Measurements from ENCODE around the gene GTF2A1L. TPM values are rescaled to one million over a fixed set of nuclear protein-coding genes. Genes with fewer than 3 reads are reported as not detected.
A peak's percentile ranks its signal among the peaks of the same experiment; 100 is the strongest.

The GTF2A1L gene, protein sequence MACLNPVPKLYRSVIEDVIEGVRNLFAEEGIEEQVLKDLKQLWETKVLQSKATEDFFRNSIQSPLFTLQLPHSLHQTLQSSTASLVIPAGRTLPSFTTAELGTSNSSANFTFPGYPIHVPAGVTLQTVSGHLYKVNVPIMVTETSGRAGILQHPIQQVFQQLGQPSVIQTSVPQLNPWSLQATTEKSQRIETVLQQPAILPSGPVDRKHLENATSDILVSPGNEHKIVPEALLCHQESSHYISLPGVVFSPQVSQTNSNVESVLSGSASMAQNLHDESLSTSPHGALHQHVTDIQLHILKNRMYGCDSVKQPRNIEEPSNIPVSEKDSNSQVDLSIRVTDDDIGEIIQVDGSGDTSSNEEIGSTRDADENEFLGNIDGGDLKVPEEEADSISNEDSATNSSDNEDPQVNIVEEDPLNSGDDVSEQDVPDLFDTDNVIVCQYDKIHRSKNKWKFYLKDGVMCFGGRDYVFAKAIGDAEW
- total RNA-seq: not detected

DNA sequence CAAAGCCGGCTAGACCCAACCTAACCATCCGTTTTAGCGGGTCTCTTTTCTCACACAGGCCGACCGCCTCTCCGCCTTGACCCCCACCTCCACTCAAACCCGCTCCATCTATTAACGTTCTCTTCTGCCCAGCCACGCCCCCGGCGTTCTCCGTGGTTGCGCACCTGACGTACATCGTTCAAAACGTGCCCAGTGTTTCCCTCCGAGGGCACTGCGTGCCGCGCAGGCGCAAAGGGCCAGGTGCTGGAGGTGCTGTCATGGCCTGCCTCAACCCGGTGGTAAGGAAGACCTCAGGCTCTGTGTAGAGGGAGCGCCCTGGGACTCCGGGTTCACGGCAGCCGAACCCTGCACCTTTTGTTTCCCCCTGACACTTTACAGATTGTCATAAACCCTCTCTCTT lies at the start of gene GTF2A1L:
Gene GTF2A1L, plus strand, starts transcription at position 239 of the 400 bp plus-strand sequence. Its CDS starts 19 bp downstream, at position 258.
- Mint-ChIP-seq H3K4me1 (no peaks in the 10 kb centered on the region), H3K36me3 (ENCODE audit: low read depth) (no peaks in the 10 kb centered on the region), H3K4me3 (no peak within 1 kb of the TSS), H3K9me3 (ENCODE audit: low read depth) (peaks cover 3% of the 10 kb centered on the region), H3K27ac (no peak within 1 kb of the TSS), H3K27me3 (peaks cover 4% of the 10 kb centered on the region)
- no peak for DNase-seq
- no peak for ATAC-seq
- ChIA-PET POLR2A (no interaction called here), CTCF (no interaction called here)
- intact Hi-C loops (cut with DNase I, micrococcal nuclease): no loop called here

DNA sequence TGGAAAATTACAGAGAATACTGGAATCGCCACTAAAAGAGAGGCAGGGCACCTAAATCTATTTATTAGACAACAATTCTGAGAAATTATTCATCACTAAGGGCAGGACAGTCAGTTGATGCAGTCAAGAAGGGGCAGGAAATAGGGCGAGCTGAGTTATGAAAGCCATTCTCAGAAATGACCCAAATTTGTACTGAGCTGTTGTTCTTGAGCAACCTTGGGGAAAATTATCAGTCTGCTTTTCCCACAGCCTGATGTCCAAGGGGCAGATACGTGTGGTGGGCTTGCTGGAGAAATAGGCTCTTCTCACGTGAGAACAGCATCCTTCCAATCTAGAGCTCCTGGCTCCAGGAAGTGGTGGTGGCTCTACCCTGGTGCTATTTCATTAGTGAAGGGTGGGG lies 49.1 kb upstream of the GTF2A1L start:
- no peaks in the 10 kb centered on the region for H3K9me3 Mint-ChIP-seq (ENCODE audit: low read depth)
- intact Hi-C loops (cut with DNase I, micrococcal nuclease): no loop called here
- H3K36me3 Mint-ChIP-seq (ENCODE audit: low read depth): no peaks in the 10 kb centered on the region
- H3K4me3 Mint-ChIP-seq: no peak overlapping the region
- H3K27ac Mint-ChIP-seq: no peak overlapping the region
- H3K27me3 Mint-ChIP-seq: no peaks in the 10 kb centered on the region
- ChIA-PET POLR2A (no interaction called here), CTCF (no interaction called here)
- ATAC-seq: no peak
- peaks cover 4% of the 10 kb centered on the region for H3K4me1 Mint-ChIP-seq
- DNase-seq: no peak

DNA sequence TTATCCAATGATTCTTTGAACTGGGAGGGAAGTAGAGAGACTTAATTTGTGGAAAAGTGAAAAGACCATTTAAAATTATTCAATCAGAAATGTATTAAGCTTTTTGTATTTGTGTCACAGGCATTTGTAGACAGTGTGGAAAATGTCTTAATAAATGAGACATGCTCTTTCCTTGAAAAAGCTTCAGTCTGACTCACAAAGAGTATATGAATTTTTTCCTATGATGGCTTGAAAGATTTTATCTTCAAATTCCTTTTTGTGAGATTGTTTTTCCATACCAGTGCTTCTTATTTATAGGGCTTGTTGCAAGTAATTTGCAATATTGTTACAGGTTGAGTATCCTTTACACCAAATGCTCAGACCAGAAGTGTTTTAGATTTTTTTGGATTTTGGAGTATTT lies 48.2 kb upstream of the GTF2A1L start:
- no peaks in the 10 kb centered on the region for H3K9me3 Mint-ChIP-seq (ENCODE audit: low read depth)
- H3K27ac Mint-ChIP-seq: no peak overlapping the region
- no peaks in the 10 kb centered on the region for H3K27me3 Mint-ChIP-seq
- DNase-seq: no peak
- ChIA-PET CTCF (no interaction called here), POLR2A (no interaction called here)
- intact Hi-C loops (cut with DNase I, micrococcal nuclease): no loop called here
- H3K4me3 Mint-ChIP-seq: no peak overlapping the region
- peaks cover 5% of the 10 kb centered on the region for H3K4me1 Mint-ChIP-seq
- no peaks in the 10 kb centered on the region for H3K36me3 Mint-ChIP-seq (ENCODE audit: low read depth)
- no peak for ATAC-seq

DNA sequence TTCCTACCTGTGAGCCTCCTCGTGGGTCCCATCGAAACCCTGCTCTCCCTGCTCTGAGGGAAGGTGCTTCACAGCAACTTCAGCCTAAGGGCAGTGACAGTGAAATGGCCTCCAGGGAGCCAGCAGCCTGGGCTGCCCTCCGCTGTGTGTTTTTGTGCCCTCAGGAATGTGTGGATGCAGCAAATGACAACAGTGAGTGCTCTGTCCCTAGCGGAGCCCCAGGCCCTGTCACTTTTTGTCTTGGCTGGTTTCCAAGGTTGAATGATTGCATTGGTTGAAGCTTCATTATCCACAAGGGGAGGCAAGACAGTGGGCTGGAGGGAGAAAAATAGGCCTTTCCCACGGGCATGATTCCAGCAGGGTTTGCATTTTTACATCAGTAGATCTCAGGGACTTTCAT lies 44.8 kb upstream of the GTF2A1L start:
- H3K36me3 Mint-ChIP-seq (ENCODE audit: low read depth): no peaks in the 10 kb centered on the region
- no peaks in the 10 kb centered on the region for H3K27me3 Mint-ChIP-seq
- CTCF ChIA-PET: no interaction called here
- peaks cover 10% of the 10 kb centered on the region for H3K4me1 Mint-ChIP-seq
- no peak overlapping the region for H3K27ac Mint-ChIP-seq
- DNase-seq (no peak), ATAC-seq (no peak)
- no peak overlapping the region for H3K4me3 Mint-ChIP-seq
- no peaks in the 10 kb centered on the region for H3K9me3 Mint-ChIP-seq (ENCODE audit: low read depth)
- POLR2A ChIA-PET: no interaction called here
- intact Hi-C loops (cut with DNase I, micrococcal nuclease): no loop called here

DNA sequence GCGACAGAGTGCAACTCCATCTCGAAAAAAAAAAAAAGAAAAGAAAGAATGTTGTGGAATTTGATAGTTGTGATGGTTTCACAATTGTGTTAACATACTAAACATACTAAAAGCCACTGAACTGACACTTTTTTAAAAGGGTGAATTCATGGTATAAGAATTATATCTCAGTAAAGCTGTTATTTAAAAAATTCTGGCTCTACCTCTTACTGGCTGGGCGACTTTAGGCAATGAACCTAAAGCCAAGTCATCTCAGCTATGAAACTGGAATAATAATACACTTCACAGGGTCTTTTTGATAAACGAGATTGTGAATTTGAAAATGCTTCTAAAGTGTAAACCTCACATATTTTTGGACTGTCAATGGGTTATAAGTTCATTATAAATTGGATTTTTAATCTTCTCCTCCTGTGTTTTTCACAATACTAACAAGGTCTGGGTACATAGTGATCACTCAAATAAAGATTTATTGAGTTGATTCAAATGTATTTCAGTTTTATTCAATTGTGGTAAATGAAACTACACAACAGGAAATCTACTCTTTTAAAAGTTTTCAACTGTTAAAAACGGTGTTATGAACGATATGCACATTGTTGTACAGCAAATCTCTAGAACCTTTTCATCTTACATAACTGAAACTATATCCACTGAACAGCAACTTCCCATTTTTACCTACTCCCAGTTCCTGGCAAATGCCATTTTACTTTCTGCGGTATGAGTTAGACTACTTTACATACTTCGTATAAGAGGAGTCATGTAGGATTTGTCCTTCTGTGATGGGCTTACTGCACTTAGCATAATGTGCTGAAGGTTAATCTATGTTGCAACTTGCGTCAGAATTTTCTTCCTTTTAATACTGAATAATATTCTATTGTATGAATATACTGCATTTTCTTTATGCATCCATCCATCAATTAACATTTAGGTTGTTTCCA lies 43.0 kb upstream of the GTF2A1L start:
- H3K4me3 Mint-ChIP-seq: no peak overlapping the region
- no peaks in the 10 kb centered on the region for H3K9me3 Mint-ChIP-seq (ENCODE audit: low read depth)
- no peaks in the 10 kb centered on the region for H3K36me3 Mint-ChIP-seq (ENCODE audit: low read depth)
- H3K27me3 Mint-ChIP-seq: no peaks in the 10 kb centered on the region
- ATAC-seq: peak; percentile 64
- H3K27ac Mint-ChIP-seq: no peak overlapping the region
- intact Hi-C loops (cut with DNase I, micrococcal nuclease): no loop called here
- H3K4me1 Mint-ChIP-seq: peaks cover 6% of the 10 kb centered on the region
- ChIA-PET POLR2A (no interaction called here), CTCF (no interaction called here)
- DNase-seq: no peak

DNA sequence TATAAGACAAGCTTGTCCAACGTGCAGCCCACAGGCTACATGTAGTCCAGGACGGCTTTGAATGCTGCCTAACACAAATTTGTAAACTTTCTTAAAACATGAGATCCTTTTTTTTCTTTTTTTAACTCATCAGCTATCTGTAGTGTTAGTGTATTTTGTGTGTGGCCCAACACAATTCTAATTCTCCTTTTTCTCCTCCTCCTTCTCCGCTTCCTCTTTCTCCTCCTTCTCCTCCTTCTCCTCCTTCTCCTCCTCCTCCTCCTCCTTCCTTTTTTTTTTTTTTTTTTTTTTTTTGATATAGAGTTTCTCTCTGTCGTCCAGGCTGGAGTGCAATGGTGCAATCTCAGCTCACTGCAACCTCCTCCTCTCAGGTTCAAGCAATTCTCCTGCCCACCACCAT lies 39.3 kb upstream of the GTF2A1L start:
- Mint-ChIP-seq H3K36me3 (ENCODE audit: low read depth) (no peaks in the 10 kb centered on the region), H3K4me3 (no peak overlapping the region), H3K27me3 (no peaks in the 10 kb centered on the region), H3K27ac (no peak overlapping the region), H3K4me1 (peaks cover 6% of the 10 kb centered on the region), H3K9me3 (ENCODE audit: low read depth) (no peaks in the 10 kb centered on the region)
- intact Hi-C loops (cut with DNase I, micrococcal nuclease): no loop called here
- CTCF ChIA-PET: interaction anchor here (1.0 to 1.1 kb wide), 2 partner anchors 12 to 429 kb away, joined by 3 to 4 read pairs; no protein-coding TSS in a partner anchor
- no peak for ATAC-seq
- POLR2A ChIA-PET: interaction anchor here (0.6 kb wide), 2 partner anchors 113 to 583 kb away, joined by 3 read pairs; no protein-coding TSS in a partner anchor
- DNase-seq: no peak

DNA sequence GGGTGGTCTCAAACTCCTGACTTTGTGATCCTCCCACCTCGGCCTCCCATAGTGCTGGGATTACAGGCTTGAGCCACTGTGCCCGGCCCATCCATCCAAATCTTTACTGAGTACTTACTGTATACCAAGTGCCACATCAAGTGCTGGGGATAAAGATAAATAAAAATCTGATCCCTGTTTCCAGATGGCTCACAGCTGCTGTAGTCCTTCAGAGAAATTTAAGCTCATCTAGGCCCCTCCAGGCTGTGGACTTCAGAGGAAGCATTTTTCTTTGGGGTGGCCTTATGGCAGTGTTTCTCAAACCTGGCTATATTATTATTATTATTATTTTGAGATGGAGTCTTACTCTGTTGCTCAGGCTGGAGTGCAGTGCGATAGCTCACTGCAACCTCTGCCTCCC lies 33.7 kb upstream of the GTF2A1L start:
- Mint-ChIP-seq H3K4me1 (no peaks in the 10 kb centered on the region), H3K9me3 (ENCODE audit: low read depth) (no peaks in the 10 kb centered on the region), H3K4me3 (no peak overlapping the region), H3K27ac (no peak overlapping the region), H3K36me3 (ENCODE audit: low read depth) (no peaks in the 10 kb centered on the region), H3K27me3 (peaks cover 2% of the 10 kb centered on the region)
- POLR2A ChIA-PET: no interaction called here
- CTCF ChIA-PET: no interaction called here
- no peak for ATAC-seq
- no peak for DNase-seq
- intact Hi-C loops (cut with DNase I, micrococcal nuclease): no loop called here

DNA sequence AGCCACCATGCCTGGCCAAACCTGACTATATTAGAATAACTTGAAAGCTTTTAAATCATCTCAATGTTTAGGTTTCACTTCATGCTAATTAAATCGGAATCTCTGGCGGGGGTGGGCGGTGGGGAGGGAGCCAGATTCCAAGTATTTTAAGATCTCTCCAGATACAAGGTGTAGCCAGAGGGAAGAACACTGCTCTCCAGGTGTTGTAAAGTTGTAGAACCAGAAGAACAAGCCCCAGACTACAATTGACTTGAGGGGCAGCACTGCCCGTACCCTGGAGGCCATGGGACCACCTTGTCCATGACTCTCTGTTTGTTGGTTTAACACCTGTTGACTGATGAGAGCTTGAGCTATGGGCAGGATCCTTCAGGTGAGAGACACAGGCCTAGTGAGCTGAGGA lies 33.1 kb upstream of the GTF2A1L start:
- no peak overlapping the region for H3K4me3 Mint-ChIP-seq
- intact Hi-C loops (cut with DNase I, micrococcal nuclease): no loop called here
- H3K36me3 Mint-ChIP-seq (ENCODE audit: low read depth): no peaks in the 10 kb centered on the region
- POLR2A ChIA-PET: no interaction called here
- no peak for ATAC-seq
- H3K27me3 Mint-ChIP-seq: peaks cover 2% of the 10 kb centered on the region
- no peak for DNase-seq
- CTCF ChIA-PET: no interaction called here
- H3K4me1 Mint-ChIP-seq: no peaks in the 10 kb centered on the region
- no peaks in the 10 kb centered on the region for H3K9me3 Mint-ChIP-seq (ENCODE audit: low read depth)
- H3K27ac Mint-ChIP-seq: no peak overlapping the region

DNA sequence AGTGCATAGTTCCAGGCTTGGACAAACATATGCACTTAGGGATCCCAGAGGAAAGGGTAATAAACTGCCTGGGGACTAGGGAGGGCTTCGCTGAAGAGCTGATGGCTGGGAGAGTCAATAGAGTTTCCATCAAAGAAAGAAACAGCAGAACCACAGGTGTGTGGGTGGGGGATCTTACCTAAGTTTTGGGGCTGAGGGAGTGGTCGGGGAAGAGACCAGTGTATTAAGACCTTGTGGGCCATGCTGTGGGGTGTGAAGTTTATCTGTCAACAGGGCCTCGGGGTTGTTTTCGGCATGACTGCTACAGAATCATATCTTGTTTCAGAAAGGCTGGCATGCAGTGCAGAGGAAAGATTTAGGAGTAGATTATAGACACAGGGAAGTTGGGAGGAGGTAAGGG lies 31.2 kb upstream of the GTF2A1L start:
- ChIA-PET CTCF (no interaction called here), POLR2A (no interaction called here)
- peaks cover 2% of the 10 kb centered on the region for H3K27me3 Mint-ChIP-seq
- no peaks in the 10 kb centered on the region for H3K9me3 Mint-ChIP-seq (ENCODE audit: low read depth)
- no peak overlapping the region for H3K27ac Mint-ChIP-seq
- H3K36me3 Mint-ChIP-seq (ENCODE audit: low read depth): no peaks in the 10 kb centered on the region
- H3K4me3 Mint-ChIP-seq: no peak overlapping the region
- DNase-seq: peak; percentile 16
- H3K4me1 Mint-ChIP-seq: no peaks in the 10 kb centered on the region
- intact Hi-C loops (cut with DNase I, micrococcal nuclease): no loop called here
- no peak for ATAC-seq

DNA sequence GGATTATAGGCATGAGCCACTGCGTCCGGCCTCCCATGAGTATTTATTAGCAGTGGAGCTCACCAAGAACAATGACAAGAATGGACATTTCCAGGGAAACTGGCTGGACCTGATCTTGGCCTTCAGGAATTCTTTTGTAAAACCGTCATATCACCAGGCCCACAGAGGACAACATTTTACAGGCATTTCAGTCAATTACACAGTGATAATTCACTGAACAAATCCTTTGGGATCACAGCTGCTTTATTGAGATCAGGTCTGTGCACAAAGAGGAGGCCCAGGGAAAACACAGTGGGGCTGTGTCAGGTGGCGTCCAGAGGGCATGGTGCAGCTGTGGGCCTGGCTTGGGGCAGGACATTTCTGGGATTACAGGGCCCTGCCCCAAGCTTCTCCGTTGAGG lies 30.1 kb upstream of the GTF2A1L start:
- H3K4me3 Mint-ChIP-seq: no peak overlapping the region
- ChIA-PET CTCF (no interaction called here), POLR2A (no interaction called here)
- H3K4me1 Mint-ChIP-seq: no peaks in the 10 kb centered on the region
- H3K9me3 Mint-ChIP-seq (ENCODE audit: low read depth): no peaks in the 10 kb centered on the region
- no peak for DNase-seq
- H3K27ac Mint-ChIP-seq: no peak overlapping the region
- intact Hi-C loops (cut with DNase I, micrococcal nuclease): no loop called here
- ATAC-seq: no peak
- peaks cover 2% of the 10 kb centered on the region for H3K27me3 Mint-ChIP-seq
- no peaks in the 10 kb centered on the region for H3K36me3 Mint-ChIP-seq (ENCODE audit: low read depth)

DNA sequence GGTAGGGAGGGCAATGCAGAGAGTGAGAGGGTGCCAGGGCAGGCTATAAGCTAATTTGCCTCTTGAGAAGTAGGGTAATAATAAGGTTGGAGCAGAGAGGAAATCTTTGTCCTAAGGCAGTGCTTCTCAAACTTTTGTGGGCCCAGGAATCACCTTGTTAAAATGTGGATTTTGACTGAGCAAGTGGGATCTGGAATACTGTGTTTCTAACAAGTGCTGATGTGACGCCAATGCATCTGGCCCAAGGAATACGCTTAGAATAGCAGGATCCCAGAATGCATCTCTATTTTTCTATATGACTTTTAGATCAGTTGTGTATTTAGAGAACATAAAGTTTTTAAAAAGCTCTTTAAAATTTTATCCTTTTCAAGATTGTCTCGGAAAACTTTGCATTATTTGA lies 29.7 kb upstream of the GTF2A1L start:
- Mint-ChIP-seq H3K27me3 (peaks cover 2% of the 10 kb centered on the region), H3K36me3 (ENCODE audit: low read depth) (no peaks in the 10 kb centered on the region), H3K4me3 (no peak overlapping the region), H3K27ac (no peak overlapping the region), H3K4me1 (no peaks in the 10 kb centered on the region), H3K9me3 (ENCODE audit: low read depth) (no peaks in the 10 kb centered on the region)
- POLR2A ChIA-PET: no interaction called here
- intact Hi-C loops (cut with DNase I, micrococcal nuclease): no loop called here
- CTCF ChIA-PET: no interaction called here
- ATAC-seq (no peak), DNase-seq (no peak)

DNA sequence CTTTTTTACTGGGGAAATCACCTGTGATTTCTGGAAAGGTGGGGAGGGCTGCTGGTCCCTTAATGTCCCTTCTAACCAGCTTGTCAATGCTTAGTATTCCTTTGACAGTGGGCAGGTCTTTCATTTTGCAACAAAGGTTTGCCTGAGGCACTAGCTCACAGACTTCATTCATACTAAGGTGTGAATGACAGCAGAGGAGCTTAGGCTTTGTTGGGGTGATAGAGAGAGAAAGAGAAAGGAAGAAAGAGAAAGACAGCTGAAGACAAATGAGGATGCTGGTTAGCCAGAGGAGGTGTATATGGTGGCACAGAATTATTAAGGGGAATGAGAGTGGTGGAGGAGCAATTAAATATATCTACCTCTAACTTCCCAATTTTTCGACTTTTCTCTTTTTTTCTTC lies 28.9 kb upstream of the GTF2A1L start:
- Mint-ChIP-seq H3K27ac (no peak overlapping the region), H3K4me3 (no peak overlapping the region), H3K9me3 (ENCODE audit: low read depth) (no peaks in the 10 kb centered on the region), H3K4me1 (no peaks in the 10 kb centered on the region), H3K36me3 (ENCODE audit: low read depth) (no peaks in the 10 kb centered on the region), H3K27me3 (peaks cover 2% of the 10 kb centered on the region)
- POLR2A ChIA-PET: no interaction called here
- ATAC-seq (peak; percentile 26), DNase-seq (no peak)
- CTCF ChIA-PET: interaction anchor here (0.8 to 1.4 kb wide), 2 partner anchors 25 to 139 kb away, joined by 3 to 5 read pairs; no protein-coding TSS in a partner anchor
- intact Hi-C loops (cut with DNase I, micrococcal nuclease): no loop called here
